Gastroesophageal sphincter (tissue), 4 donors: ENCODE measurements around the gene TMPRSS4. TPM values are rescaled to one million over a fixed set of nuclear protein-coding genes. Genes with fewer than 3 reads are reported as not detected.

ENCODE experiments used
- ATAC-seq: fragments of 150-250 bp; one replicate; pipeline ENCODE4 v1.9.1; 2016; ENCODE audit warnings: mild to moderate bottlenecking, moderate library complexity
- H3K27ac ChIP-seq, 4 donors: fragments of 200-600 bp; sonication (generic) in 3 of 4; 1 replicate in 3 of 4; 2 replicates in 1 of 4; pipeline ENCODE4 v1.5.1; 2016 to 2019
- H3K27me3 ChIP-seq: fragments of 200-600 bp; sonication (generic); one replicate; pipeline ENCODE4 v1.5.1; 2019
- H3K36me3 ChIP-seq, 2 donors: fragments of 200-600 bp; sonication (generic); one replicate each; pipeline ENCODE4 v1.5.1; 2019; ENCODE audit warnings: control low read depth in 1 of 2
- H3K4me1 ChIP-seq, 3 donors: fragments of 200-600 bp; sonication (generic); 1 replicate in 2 of 3; 2 replicates in 1 of 3; pipeline ENCODE4 v1.5.1; 2016 to 2019; ENCODE audit warnings: control low read depth in 2 of 3
- H3K4me3 ChIP-seq, 2 donors: fragments of 200-600 bp; sonication (generic); one replicate each; pipeline ENCODE4 v1.5.1; 2019; ENCODE audit warnings: mild to moderate bottlenecking in 1 of 2, moderate library complexity in 1 of 2
- H3K9me3 ChIP-seq, 3 donors: fragments of 200-600 bp; sonication (generic); one replicate each; pipeline ENCODE4 v1.5.1; 2017 to 2019; ENCODE audit warnings: control low read depth in 2 of 3
- EP300 ChIP-seq: sonication (generic); formaldehyde crosslinking; IDR thresholded peaks from one replicate; pipeline ENCODE4 v1.6.1; 2017; ENCODE audit warnings: antibody characterized with exemption, mild to moderate bottlenecking
- POLR2A ChIP-seq, 2 donors: fragments of 450-650 bp; IDR thresholded peaks; one replicate each; pipeline ENCODE4 v1.6.1; 2017; ENCODE audit warnings: antibody characterized with exemption in 2 of 2, mild to moderate bottlenecking in 2 of 2, moderate library complexity in 1 of 2
- POLR2AphosphoS5 ChIP-seq: sonication (generic); formaldehyde crosslinking; IDR thresholded peaks from one replicate; pipeline ENCODE4 v1.6.1; 2017; ENCODE audit warnings: antibody characterized with exemption
- WGBS, 2 donors: methylation state at CpG; one replicate each; pipeline ENCODE4 v1.1.5; 2018; ENCODE audit warnings: low coverage in 1 of 2; 5-methylcytosine and 5-hydroxymethylcytosine counted together
- total RNA-seq, 4 donors: library from RNA; depleted of rRNA; stranded (reverse); fragments of >200 nt; gene quantifications; one replicate each; pipeline ENCODE4 v1.1.0, GENCODE V29; 2016
- TF ChIP-seq, protein P1 (sequence below), 4 experiments: fragments of 200-600 bp in 2 of 4; fragments of 450-650 bp in 2 of 4; sonication (generic) in 1 of 4; IDR thresholded peaks; one replicate each; pipeline ENCODE4 v1.5.1; 2017 to 2019; ENCODE audit warnings: antibody characterized with exemption in 4 of 4, mild to moderate bottlenecking in 2 of 4, moderate library complexity in 2 of 4

Gene TMPRSS4
- total RNA-seq, 4 donors from 2014 or later: 0.23 to 11.1 (median 0.78) TPM; not detected in 1

- ATAC-seq: no peak
- WGBS, 2 donors: 69% methylated on average over 5 of the region's 9 CpGs; no CpG with 5 or more reads in 1 of the 2 donors
Measured at GRCh38 chr11:118064956-118065355, 11.9 kb upstream of the TMPRSS4 start.

GRCh38 chr11:118065384-118065783, 11.5 kb upstream of the TMPRSS4 start:
- ATAC-seq: no peak
- H3K4me3 ChIP-seq: no peak overlapping the region
- H3K27me3 ChIP-seq: peaks cover 43% of the 10 kb centered on the region
- H3K4me1 ChIP-seq: no peaks in the 10 kb centered on the region
- WGBS, 2 donors: 53 to 81% methylated on average over 2 to 3 of the region's 3 CpGs
- H3K9me3 ChIP-seq: no peaks in the 10 kb centered on the region
- TF ChIP-seq POLR2AphosphoS5: no peak
- TF ChIP-seq EP300: no peak
- TF ChIP-seq, protein P1, sequence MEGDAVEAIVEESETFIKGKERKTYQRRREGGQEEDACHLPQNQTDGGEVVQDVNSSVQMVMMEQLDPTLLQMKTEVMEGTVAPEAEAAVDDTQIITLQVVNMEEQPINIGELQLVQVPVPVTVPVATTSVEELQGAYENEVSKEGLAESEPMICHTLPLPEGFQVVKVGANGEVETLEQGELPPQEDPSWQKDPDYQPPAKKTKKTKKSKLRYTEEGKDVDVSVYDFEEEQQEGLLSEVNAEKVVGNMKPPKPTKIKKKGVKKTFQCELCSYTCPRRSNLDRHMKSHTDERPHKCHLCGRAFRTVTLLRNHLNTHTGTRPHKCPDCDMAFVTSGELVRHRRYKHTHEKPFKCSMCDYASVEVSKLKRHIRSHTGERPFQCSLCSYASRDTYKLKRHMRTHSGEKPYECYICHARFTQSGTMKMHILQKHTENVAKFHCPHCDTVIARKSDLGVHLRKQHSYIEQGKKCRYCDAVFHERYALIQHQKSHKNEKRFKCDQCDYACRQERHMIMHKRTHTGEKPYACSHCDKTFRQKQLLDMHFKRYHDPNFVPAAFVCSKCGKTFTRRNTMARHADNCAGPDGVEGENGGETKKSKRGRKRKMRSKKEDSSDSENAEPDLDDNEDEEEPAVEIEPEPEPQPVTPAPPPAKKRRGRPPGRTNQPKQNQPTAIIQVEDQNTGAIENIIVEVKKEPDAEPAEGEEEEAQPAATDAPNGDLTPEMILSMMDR (IDR thresholded peaks at IDR 0.05): no peak
- H3K27ac ChIP-seq: no peak overlapping the region
- no peaks in the 10 kb centered on the region for H3K36me3 ChIP-seq

More at GRCh38 chr11:118064956-118065355, 11.9 kb upstream of the TMPRSS4 start:
- no peaks in the 10 kb centered on the region for H3K4me1 ChIP-seq
- H3K36me3 ChIP-seq: no peaks in the 10 kb centered on the region
- H3K27ac ChIP-seq: no peak overlapping the region
- no peaks in the 10 kb centered on the region for H3K9me3 ChIP-seq
- H3K27me3 ChIP-seq: peaks cover 39% of the 10 kb centered on the region
- no peak for TF ChIP-seq POLR2A (IDR thresholded peaks at IDR 0.05)
- TF ChIP-seq, protein P1 (IDR thresholded peaks at IDR 0.05): no peak
- no peak for TF ChIP-seq EP300
- no peak for TF ChIP-seq POLR2AphosphoS5
- H3K4me3 ChIP-seq: no peak overlapping the region

GRCh38 chr11:118067006-118067405, 9.9 kb upstream of the TMPRSS4 start:
- ATAC-seq: no peak
- Histone ChIP-seq H3K9me3 (no peaks in the 10 kb centered on the region), H3K27ac (no peak overlapping the region), H3K4me3 (no peak overlapping the region), H3K4me1 (no peaks in the 10 kb centered on the region), H3K27me3 (peaks cover 51% of the 10 kb centered on the region), H3K36me3 (no peaks in the 10 kb centered on the region)
- TF ChIP-seq, protein P1 (IDR thresholded peaks at IDR 0.05): no peak
- TF ChIP-seq POLR2A (IDR thresholded peaks at IDR 0.05) (no peak), EP300 (no peak), POLR2AphosphoS5 (no peak)
- 83 to 87% methylated on average over 4 of the region's 8 CpGs for WGBS, 2 donors

DNA sequence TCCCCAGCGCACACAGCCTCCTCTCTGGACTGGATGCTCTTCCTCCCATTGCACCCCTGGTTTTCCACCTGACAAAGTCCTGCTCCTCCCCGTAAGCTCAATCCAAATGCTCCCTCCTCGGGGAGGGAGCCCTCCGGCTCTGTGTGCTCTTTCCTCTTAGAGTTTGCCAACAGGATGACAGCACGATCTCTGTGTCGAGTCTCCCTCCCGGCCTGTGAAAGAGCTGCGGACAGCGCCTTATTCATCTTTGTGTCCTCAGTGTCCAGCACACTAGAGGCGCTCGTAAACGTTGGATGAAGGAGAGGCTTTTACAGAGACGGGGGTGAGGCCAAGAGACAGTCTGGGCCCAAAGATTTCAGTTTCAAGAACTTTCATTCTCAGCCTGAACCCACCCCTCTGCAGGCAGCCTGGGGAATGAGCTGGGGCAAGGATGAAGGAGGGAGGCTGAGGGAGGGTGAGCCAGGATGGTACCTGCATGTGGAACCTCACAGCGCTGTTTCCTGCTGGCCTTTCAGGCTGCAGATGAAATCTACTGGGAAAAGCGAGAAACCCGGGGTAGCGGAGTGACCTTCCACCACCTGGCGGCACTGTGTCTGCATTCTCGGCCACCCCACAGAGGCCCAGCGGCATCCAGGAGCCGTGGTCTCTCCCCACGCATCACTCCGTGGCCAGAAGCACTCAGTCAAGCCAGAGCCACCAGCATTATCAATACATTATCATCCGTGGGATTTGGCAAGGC, 8.5 kb upstream of the TMPRSS4 start:
- 55 to 68% methylated on average over 8 to 22 of the region's 24 CpGs for WGBS, 2 donors
- Histone ChIP-seq H3K9me3 (no peaks in the 10 kb centered on the region), H3K27me3 (peaks cover 51% of the 10 kb centered on the region), H3K36me3 (no peaks in the 10 kb centered on the region), H3K4me3 (no peak overlapping the region), H3K27ac (no peak overlapping the region), H3K4me1 (no peaks in the 10 kb centered on the region)
- no peak for ATAC-seq
- no peak for TF ChIP-seq POLR2AphosphoS5
- TF ChIP-seq, protein P1 (IDR thresholded peaks at IDR 0.05): no peak
- no peak for TF ChIP-seq POLR2A (IDR thresholded peaks at IDR 0.05)
- TF ChIP-seq EP300: no peak
